GM18907 (cell line): ENCODE measurements around the gene HERC2.

Experiments
- ATAC-seq: cut with Tn5 transposase; IDR thresholded peaks from one replicate; pipeline ENCODE4 v1.9.1; 2021; ENCODE audit warnings: mild to moderate bottlenecking, moderate library complexity; ENCODE audit not compliant: unreplicated experiment

HERC2 gene

DNA sequence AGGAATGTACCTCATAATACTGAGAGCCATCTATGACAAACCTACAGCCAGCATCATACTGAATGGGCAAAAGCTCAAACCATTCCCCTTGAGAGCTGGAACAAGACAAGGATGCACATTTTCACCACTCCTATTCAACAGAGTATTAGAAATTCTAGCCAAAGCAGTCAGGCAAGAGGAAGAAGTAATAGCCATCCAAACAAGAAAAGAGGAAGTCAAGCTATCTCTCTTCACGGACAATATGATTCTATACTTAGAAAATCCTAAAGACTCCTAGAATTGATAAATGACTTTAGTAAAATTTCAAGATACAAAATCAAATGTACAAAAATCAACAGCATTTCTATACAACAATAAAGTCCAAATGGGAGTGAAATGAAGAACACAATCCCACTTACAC, 253.0 kb downstream of the HERC2 start:
- ATAC-seq: no peak

DNA sequence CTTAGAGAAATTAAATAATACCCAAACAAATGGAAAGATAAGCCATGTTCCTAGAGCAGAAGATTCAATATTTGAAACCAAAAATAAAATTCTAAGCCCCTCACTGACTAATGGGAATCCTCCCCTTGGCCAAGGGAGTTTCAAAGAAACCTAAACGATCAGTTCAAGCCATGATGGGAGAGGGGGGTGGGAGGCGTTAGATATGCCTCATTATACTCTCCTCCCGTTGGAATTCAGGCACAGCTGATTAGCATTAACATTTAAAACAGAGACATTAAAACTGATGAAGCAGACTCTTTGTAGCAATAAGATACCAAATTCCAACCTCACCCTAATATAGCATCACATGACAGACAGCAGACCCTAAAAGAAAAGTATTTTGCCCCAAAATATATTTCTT, 255.7 kb downstream of the HERC2 start:
- ATAC-seq: no peak
